HL-60 (cell line): ENCODE measurements around the gene FADS3.

ENCODE experiments used
- POLR2AphosphoS5 ChIP-seq: IDR thresholded peaks from 2 replicates; pipeline ENCODE4 v1.6.1; 2012; ENCODE audit warnings: low read depth
- SPI1 ChIP-seq: IDR thresholded peaks from 2 replicates; pipeline ENCODE4 v1.6.1; 2012; ENCODE audit warnings: low read depth, mild to moderate bottlenecking, borderline replicate concordance
- TF ChIP-seq, protein P1 (sequence below): IDR thresholded peaks from one replicate; pipeline ENCODE4 v1.5.1; 2011; ENCODE audit warnings: low read length, control low read depth, inconsistent platforms; ENCODE audit not compliant: insufficient read depth
- TF ChIP-seq, protein P2 (sequence below): IDR thresholded peaks from 2 replicates; pipeline ENCODE4 v1.6.1; 2012; ENCODE audit warnings: low read depth; ENCODE audit not compliant: insufficient replicate concordance

DNA sequence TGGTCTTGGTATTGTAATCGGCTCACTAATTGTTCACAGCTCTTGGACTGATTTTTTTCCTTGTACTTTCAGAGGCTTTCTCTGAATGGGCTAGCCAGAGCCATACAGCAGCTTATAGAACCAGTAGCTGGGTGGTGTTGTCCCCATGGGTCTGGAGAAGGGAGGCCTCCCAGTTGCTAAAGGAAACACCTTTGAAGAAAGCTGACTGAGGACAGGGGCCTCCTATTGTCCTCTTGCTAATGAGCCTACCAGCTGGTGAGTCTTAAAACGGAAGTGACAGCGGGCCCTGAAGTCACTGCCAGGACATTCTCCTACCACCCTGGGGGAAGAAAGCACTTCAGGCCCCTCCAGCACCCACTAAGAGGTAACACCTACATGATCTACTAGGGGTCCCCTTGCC, 9.9 kb downstream of the FADS3 start:
- TF ChIP-seq, protein P1, sequence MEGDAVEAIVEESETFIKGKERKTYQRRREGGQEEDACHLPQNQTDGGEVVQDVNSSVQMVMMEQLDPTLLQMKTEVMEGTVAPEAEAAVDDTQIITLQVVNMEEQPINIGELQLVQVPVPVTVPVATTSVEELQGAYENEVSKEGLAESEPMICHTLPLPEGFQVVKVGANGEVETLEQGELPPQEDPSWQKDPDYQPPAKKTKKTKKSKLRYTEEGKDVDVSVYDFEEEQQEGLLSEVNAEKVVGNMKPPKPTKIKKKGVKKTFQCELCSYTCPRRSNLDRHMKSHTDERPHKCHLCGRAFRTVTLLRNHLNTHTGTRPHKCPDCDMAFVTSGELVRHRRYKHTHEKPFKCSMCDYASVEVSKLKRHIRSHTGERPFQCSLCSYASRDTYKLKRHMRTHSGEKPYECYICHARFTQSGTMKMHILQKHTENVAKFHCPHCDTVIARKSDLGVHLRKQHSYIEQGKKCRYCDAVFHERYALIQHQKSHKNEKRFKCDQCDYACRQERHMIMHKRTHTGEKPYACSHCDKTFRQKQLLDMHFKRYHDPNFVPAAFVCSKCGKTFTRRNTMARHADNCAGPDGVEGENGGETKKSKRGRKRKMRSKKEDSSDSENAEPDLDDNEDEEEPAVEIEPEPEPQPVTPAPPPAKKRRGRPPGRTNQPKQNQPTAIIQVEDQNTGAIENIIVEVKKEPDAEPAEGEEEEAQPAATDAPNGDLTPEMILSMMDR = no peak
- TF ChIP-seq POLR2AphosphoS5 (no peak), SPI1 (peak; percentile 22; the same call in 1 of the 2 replicates)
- TF ChIP-seq, protein P2, sequence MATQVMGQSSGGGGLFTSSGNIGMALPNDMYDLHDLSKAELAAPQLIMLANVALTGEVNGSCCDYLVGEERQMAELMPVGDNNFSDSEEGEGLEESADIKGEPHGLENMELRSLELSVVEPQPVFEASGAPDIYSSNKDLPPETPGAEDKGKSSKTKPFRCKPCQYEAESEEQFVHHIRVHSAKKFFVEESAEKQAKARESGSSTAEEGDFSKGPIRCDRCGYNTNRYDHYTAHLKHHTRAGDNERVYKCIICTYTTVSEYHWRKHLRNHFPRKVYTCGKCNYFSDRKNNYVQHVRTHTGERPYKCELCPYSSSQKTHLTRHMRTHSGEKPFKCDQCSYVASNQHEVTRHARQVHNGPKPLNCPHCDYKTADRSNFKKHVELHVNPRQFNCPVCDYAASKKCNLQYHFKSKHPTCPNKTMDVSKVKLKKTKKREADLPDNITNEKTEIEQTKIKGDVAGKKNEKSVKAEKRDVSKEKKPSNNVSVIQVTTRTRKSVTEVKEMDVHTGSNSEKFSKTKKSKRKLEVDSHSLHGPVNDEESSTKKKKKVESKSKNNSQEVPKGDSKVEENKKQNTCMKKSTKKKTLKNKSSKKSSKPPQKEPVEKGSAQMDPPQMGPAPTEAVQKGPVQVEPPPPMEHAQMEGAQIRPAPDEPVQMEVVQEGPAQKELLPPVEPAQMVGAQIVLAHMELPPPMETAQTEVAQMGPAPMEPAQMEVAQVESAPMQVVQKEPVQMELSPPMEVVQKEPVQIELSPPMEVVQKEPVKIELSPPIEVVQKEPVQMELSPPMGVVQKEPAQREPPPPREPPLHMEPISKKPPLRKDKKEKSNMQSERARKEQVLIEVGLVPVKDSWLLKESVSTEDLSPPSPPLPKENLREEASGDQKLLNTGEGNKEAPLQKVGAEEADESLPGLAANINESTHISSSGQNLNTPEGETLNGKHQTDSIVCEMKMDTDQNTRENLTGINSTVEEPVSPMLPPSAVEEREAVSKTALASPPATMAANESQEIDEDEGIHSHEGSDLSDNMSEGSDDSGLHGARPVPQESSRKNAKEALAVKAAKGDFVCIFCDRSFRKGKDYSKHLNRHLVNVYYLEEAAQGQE = no peak
